Measurements from ENCODE around the gene DYNLL1. TPM values are rescaled to one million over a fixed set of nuclear protein-coding genes. Genes with fewer than 3 reads are reported as not detected.
A peak's percentile ranks its signal among the peaks of the same experiment; 100 is the strongest.

The DYNLL1 gene
- total and polyA plus RNA-seq, 2 of the 13 experiments (the other 11 are each of a cell fraction or from before 2014, with no cell fraction given): 271 to 294 TPM

- TF ChIP-seq GATA4 (IDR thresholded peaks at IDR 0.05; ENCODE audit: borderline replicate concordance, low read depth) (no peak), ZNF460 (CRISPR knock-in tag; IDR thresholded peaks at IDR 0.05; ENCODE audit: borderline replicate concordance) (no peak; the same call in 1 of the 2 replicates), ZNF792 (CRISPR knock-in tag; IDR thresholded peaks at IDR 0.05) (0 out of 2 replicates have a peak, but pooled peaks have one; percentile 26), POLR2AphosphoS5 (IDR thresholded peaks at IDR 0.05; ENCODE audit: low read depth, low read length) (peak; percentile 75), RFXANK (CRISPR knock-in tag; IDR thresholded peaks at IDR 0.05) (no peak), KDM2A (CRISPR knock-in tag; IDR thresholded peaks at IDR 0.05; ENCODE audit: borderline replicate concordance, low read depth) (peak; percentile 90), ZBTB14 (CRISPR knock-in tag; IDR thresholded peaks at IDR 0.05) (no peak), ZBTB26 (CRISPR knock-in tag; IDR thresholded peaks at IDR 0.05; ENCODE audit: borderline replicate concordance) (no peak), MATR3 (CRISPR knock-in tag; IDR thresholded peaks at IDR 0.05) (no peak), THRA (CRISPR knock-in tag; IDR thresholded peaks at IDR 0.05; ENCODE audit: borderline replicate concordance) (peak; percentile 63; the same call in 1 of the 2 replicates), MIXL1 (CRISPR knock-in tag; IDR thresholded peaks at IDR 0.05) (peak; percentile 37; the same call in 1 of the 2 replicates), GLI4 (CRISPR knock-in tag; IDR thresholded peaks at IDR 0.05; ENCODE audit: borderline replicate concordance) (no peak), ZFP82 (CRISPR knock-in tag; IDR thresholded peaks at IDR 0.05; ENCODE audit: borderline replicate concordance) (0 out of 2 replicates have a peak, but pooled peaks have one; percentile 9), YEATS4 (CRISPR knock-in tag; IDR thresholded peaks at IDR 0.05; ENCODE audit: borderline replicate concordance) (no peak; the same call in 1 of the 2 replicates), MZF1 (CRISPR knock-in tag; IDR thresholded peaks at IDR 0.05; ENCODE audit: borderline replicate concordance) (no peak)
- TF ChIP-seq, protein P1, sequence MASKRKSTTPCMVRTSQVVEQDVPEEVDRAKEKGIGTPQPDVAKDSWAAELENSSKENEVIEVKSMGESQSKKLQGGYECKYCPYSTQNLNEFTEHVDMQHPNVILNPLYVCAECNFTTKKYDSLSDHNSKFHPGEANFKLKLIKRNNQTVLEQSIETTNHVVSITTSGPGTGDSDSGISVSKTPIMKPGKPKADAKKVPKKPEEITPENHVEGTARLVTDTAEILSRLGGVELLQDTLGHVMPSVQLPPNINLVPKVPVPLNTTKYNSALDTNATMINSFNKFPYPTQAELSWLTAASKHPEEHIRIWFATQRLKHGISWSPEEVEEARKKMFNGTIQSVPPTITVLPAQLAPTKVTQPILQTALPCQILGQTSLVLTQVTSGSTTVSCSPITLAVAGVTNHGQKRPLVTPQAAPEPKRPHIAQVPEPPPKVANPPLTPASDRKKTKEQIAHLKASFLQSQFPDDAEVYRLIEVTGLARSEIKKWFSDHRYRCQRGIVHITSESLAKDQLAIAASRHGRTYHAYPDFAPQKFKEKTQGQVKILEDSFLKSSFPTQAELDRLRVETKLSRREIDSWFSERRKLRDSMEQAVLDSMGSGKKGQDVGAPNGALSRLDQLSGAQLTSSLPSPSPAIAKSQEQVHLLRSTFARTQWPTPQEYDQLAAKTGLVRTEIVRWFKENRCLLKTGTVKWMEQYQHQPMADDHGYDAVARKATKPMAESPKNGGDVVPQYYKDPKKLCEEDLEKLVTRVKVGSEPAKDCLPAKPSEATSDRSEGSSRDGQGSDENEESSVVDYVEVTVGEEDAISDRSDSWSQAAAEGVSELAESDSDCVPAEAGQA (IDR thresholded peaks at IDR 0.05; ENCODE audit: low read depth): no peak
- TF ChIP-seq, protein P1 (CRISPR knock-in tag; IDR thresholded peaks at IDR 0.05; ENCODE audit: borderline replicate concordance): no peak
- TF ChIP-seq, protein P2, sequence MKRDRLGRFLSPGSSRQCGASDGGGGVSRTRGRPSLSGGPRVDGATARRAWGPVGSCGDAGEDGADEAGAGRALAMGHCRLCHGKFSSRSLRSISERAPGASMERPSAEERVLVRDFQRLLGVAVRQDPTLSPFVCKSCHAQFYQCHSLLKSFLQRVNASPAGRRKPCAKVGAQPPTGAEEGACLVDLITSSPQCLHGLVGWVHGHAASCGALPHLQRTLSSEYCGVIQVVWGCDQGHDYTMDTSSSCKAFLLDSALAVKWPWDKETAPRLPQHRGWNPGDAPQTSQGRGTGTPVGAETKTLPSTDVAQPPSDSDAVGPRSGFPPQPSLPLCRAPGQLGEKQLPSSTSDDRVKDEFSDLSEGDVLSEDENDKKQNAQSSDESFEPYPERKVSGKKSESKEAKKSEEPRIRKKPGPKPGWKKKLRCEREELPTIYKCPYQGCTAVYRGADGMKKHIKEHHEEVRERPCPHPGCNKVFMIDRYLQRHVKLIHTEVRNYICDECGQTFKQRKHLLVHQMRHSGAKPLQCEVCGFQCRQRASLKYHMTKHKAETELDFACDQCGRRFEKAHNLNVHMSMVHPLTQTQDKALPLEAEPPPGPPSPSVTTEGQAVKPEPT (CRISPR knock-in tag; IDR thresholded peaks at IDR 0.05; ENCODE audit: low read depth): peak; percentile 61; the same call in 1 of the 2 replicates
Measured at GRCh38 chr12:120469450-120470149, 26.3 kb upstream of the DYNLL1 start, which contains the start of gene SRSF9 (continued).
